Loucy (cell line): ENCODE data around the gene CCDC178.

Experiments used
- CTCF ChIP-seq: fragments of 200-600 bp; sonication (generic); conservative IDR thresholded peaks from 2 replicates; pipeline ENCODE4 v1.5.1; 2014; ENCODE audit warnings: mild to moderate bottlenecking, antibody characterized with exemption, low read length
- EZH2phosphoT487 ChIP-seq: fragments of 200-600 bp; IDR thresholded peaks from 2 replicates; pipeline ENCODE4 v1.6.1; 2018; ENCODE audit warnings: antibody characterized with exemption, mild to moderate bottlenecking, moderate library complexity, borderline replicate concordance

- no peak for TF ChIP-seq CTCF
- TF ChIP-seq EZH2phosphoT487, result no peak
These were observed 152.3 kb downstream of the CCDC178 start for GRCh38 chr18:33288082-33288716.
